GM23248 (cell line): ENCODE measurements around the gene ALDH3A1. TPM values are rescaled to one million over a fixed set of nuclear protein-coding genes. Genes with fewer than 3 reads are reported as not detected.

Source experiments
- DNase-seq: peaks from one replicate; pipeline ENCODE4 v3.0.0-alpha.2; 2015
- H2AFZ ChIP-seq: fragments of 200-600 bp; sonication (generic); 2 replicates; pipeline ENCODE4 v1.6.1; 2016; ENCODE audit warnings: antibody characterized with exemption
- H3F3A ChIP-seq: fragments of 200-600 bp; sonication (generic); 2 replicates; pipeline ENCODE4 v1.6.1; 2016; ENCODE audit warnings: mild to moderate bottlenecking, antibody characterized with exemption, mixed run types; ENCODE audit not compliant: insufficient read depth
- H3K27ac ChIP-seq: fragments of 200-600 bp; sonication (generic); 2 replicates; pipeline ENCODE4 v1.5.1; 2016; ENCODE audit warnings: mild to moderate bottlenecking
- H3K27me3 ChIP-seq: fragments of 200-600 bp; sonication (generic); replicated peaks from 2 replicates; pipeline ENCODE4 v1.6.1; 2016; ENCODE audit warnings: mild to moderate bottlenecking; ENCODE audit not compliant: insufficient read depth
- H3K36me3 ChIP-seq: fragments of 200-600 bp; sonication (generic); 2 replicates; pipeline ENCODE4 v1.6.1; 2016; ENCODE audit warnings: low read depth, mild to moderate bottlenecking
- H3K4me1 ChIP-seq: fragments of 200-600 bp; sonication (generic); 2 replicates; pipeline ENCODE4 v1.6.1; 2016; ENCODE audit warnings: mild to moderate bottlenecking; ENCODE audit not compliant: insufficient read depth
- H3K4me2 ChIP-seq: fragments of 200-600 bp; sonication (generic); one replicate; pipeline ENCODE4 v1.6.1; 2016; ENCODE audit warnings: mild to moderate bottlenecking; ENCODE audit not compliant: unreplicated experiment
- H3K4me3 ChIP-seq: fragments of 200-600 bp; sonication (generic); 2 replicates; pipeline ENCODE4 v1.5.1; 2016; ENCODE audit warnings: mild to moderate bottlenecking
- H3K79me2 ChIP-seq: fragments of 200-600 bp; sonication (generic); 2 replicates; pipeline ENCODE4 v1.6.1; 2016; ENCODE audit warnings: mild to moderate bottlenecking; ENCODE audit not compliant: insufficient read depth
- H3K9ac ChIP-seq: fragments of 200-600 bp; sonication (generic); 2 replicates; pipeline ENCODE4 v1.6.1; 2016; ENCODE audit warnings: mild to moderate bottlenecking
- H3K9me2 ChIP-seq: fragments of 200-600 bp; sonication (generic); 2 replicates; pipeline ENCODE4 v1.6.1; 2016; ENCODE audit warnings: mixed run types, mild to moderate bottlenecking, moderate library complexity; ENCODE audit not compliant: insufficient read depth
- H3K9me3 ChIP-seq: fragments of 200-600 bp; sonication (generic); one replicate; pipeline ENCODE4 v1.6.1; 2017; ENCODE audit warnings: low read depth
- H4K20me1 ChIP-seq: fragments of 200-600 bp; sonication (generic); 2 replicates; pipeline ENCODE4 v1.6.0; 2016; ENCODE audit not compliant: insufficient read depth
- EZH2 ChIP-seq: fragments of 200-600 bp; sonication (generic); IDR thresholded peaks from 2 replicates; pipeline ENCODE4 v1.6.1; 2018; ENCODE audit warnings: antibody characterized with exemption, mild to moderate bottlenecking; ENCODE audit not compliant: insufficient read depth, poor library complexity, severe bottlenecking
- EZH2phosphoT487 ChIP-seq: fragments of 200-600 bp; sonication (generic); IDR thresholded peaks from 2 replicates; pipeline ENCODE4 v1.6.1; 2018; ENCODE audit warnings: antibody characterized with exemption, moderate library complexity, mild to moderate bottlenecking, low read depth; ENCODE audit not compliant: insufficient read depth
- WGBS, 2 experiments: methylation state at CpG; one replicate each; pipeline ENCODE4 v1.1.6; 2015 to 2017; ENCODE audit warnings: low lambda C conversion rate in 2 of 2, low coverage in 1 of 2; ENCODE audit errors: missing lambda C conversion rate in 2 of 2; 5-methylcytosine and 5-hydroxymethylcytosine counted together
- in situ Hi-C: fragments of 300-500 bp; cut with MboI; formaldehyde crosslinking; loops from 2 replicates; pipeline ENCODE4 v1.15.0; 2020
- polyA plus RNA-seq: library from polyadenylated mRNA; unstranded; fragments of >200 nt; fragmentation: Nextera tagmentation; extraction: Ambion mirVana; gene quantifications from 2 replicates; pipeline ENCODE4 v1.2.1, GENCODE V29; 2016
- total RNA-seq: library from RNA; depleted of rRNA; stranded (reverse); fragments of >200 nt; shearing (Covaris generic); gene quantifications from 2 replicates; pipeline ENCODE4 v1.2.3, GENCODE V29; 2014

ALDH3A1 gene
- total and polyA plus RNA-seq, 2 experiments from 2014 or later = 0.55 to 1.2 TPM

DNA sequence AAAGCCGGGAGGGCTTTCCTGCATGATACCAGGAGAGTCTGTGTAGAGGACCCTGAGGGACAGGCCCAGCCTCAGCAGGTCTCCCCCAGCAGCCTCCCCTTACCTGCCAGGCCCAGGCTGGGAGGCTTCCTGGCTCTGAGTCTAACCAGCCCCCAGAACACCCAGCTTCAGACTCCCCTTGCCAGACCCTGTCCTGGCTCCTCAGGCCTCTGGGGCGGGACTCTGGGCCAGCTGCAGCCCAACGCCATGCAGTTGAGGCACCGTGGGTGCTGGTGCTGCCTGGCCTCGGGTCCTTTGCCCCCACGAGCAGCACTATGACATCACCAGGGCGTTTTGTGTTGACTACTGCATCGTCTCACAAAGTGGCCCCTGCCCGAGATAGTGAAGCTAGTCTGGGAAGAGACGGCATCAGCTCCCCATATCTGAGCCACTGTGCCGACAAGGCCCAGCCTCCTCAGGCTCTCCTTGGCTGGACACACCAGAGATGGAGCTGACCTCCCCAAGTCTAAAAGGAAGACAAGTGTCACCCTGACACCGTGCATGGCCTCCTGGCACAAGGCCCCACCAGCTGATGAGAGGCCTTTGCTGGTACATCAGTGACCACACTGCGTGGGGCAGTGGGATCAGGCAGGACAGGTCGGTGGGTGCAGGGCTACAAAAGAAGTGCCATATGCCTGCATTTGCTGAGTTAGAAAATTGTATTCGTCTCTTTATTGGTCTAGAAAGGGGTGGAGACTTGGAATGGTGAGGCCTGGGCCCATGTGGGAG, 10.6 kb downstream of the ALDH3A1 start:
- Histone ChIP-seq H3K27me3 (peaks cover 4% of the 10 kb centered on the region; the same call in 1 of the 2 replicates), H3K79me2 (no peaks in the 10 kb centered on the region), H3K4me2 (no peak overlapping the region), H3K9me3 (no peaks in the 10 kb centered on the region), H3K9me2 (no peaks in the 10 kb centered on the region), H4K20me1 (no peaks in the 10 kb centered on the region), H3K4me1 (no peaks in the 10 kb centered on the region), H3K4me3 (no peak overlapping the region), H2AFZ (no peak overlapping the region), H3F3A (no peaks in the 10 kb centered on the region), H3K27ac (no peak overlapping the region), H3K36me3 (no peaks in the 10 kb centered on the region), H3K9ac (no peak overlapping the region)
- DNase-seq = no peak
- in situ Hi-C loops = no loop called here
- TF ChIP-seq EZH2 = no peak
- no peak for TF ChIP-seq EZH2phosphoT487
- WGBS, 2 experiments = 64 to 67% methylated on average over 15 of the region's 15 CpGs

DNA sequence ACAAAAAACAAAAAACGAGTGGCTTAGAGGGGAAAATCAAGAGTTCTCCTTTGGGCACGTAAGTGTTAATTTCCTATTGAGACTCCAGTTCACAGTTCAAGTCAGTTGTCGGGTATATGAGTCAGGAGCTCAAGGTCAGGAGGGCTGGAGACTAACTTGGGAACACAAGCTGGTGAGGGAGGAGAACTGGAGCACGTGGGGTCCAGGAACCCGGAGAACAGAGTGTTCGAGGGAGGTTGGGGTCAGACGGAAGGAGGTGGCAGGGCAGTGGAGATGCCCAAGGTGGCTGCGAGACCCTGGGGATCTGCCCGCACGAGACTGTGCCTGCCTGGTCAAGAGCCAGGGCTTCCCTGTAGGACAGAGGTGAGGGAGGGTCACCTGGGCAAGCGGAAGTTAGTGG, 12.0 kb downstream of the ALDH3A1 start:
- Histone ChIP-seq H3K4me3 (no peak overlapping the region), H3K9ac (no peak overlapping the region), H3K36me3 (no peaks in the 10 kb centered on the region), H3K27me3 (peaks cover 4% of the 10 kb centered on the region), H3K27ac (no peak overlapping the region), H3K79me2 (no peaks in the 10 kb centered on the region), H3K9me3 (no peaks in the 10 kb centered on the region), H2AFZ (no peak overlapping the region), H3K4me2 (no peak overlapping the region), H3K9me2 (no peaks in the 10 kb centered on the region), H4K20me1 (no peaks in the 10 kb centered on the region), H3F3A (no peaks in the 10 kb centered on the region), H3K4me1 (no peaks in the 10 kb centered on the region)
- in situ Hi-C loops = no loop called here
- no peak for DNase-seq
- 49 to 56% methylated on average over 11 of the region's 11 CpGs for WGBS, 2 experiments
- no peak for TF ChIP-seq EZH2phosphoT487
- TF ChIP-seq EZH2 = no peak

DNA sequence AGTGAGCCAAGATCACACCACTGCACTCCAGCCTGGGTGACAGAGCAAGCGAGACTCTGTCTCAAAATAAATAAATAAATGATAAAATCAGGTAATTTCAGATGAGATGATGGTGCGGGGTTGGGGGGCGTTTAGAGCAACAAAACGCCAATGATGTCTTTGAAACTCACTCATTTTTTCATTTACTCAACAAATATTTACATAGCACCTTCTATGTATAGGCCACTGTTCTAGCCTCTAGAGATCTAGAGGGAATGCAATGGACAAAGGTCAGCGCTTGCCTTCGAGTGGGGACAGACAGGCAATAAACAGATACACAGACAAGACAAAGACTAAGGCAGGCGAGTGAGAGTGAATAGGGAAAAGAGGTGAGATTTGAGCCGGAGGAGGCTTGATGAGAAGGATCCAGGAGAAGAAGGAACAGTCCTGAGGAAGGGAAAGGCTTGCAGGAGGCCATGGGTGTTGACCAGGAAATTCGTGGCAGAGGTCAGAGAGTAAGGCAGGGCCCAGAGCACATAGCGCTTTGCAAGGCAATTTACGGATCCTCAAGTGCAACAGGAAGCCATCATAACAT, 14.1 kb downstream of the ALDH3A1 start:
- Histone ChIP-seq H3K9ac (no peak overlapping the region), H2AFZ (no peak overlapping the region), H3K79me2 (no peaks in the 10 kb centered on the region), H3K4me3 (no peak overlapping the region), H3K9me2 (no peaks in the 10 kb centered on the region), H4K20me1 (no peaks in the 10 kb centered on the region), H3F3A (no peaks in the 10 kb centered on the region), H3K4me1 (no peaks in the 10 kb centered on the region), H3K27ac (no peak overlapping the region), H3K27me3 (peaks cover 4% of the 10 kb centered on the region), H3K36me3 (no peaks in the 10 kb centered on the region), H3K9me3 (no peaks in the 10 kb centered on the region), H3K4me2 (no peak overlapping the region)
- no peak for DNase-seq
- WGBS, 2 experiments = 69 to 80% methylated on average over 11 of the region's 11 CpGs
- TF ChIP-seq EZH2 = no peak
- in situ Hi-C loops = no loop called here

DNA sequence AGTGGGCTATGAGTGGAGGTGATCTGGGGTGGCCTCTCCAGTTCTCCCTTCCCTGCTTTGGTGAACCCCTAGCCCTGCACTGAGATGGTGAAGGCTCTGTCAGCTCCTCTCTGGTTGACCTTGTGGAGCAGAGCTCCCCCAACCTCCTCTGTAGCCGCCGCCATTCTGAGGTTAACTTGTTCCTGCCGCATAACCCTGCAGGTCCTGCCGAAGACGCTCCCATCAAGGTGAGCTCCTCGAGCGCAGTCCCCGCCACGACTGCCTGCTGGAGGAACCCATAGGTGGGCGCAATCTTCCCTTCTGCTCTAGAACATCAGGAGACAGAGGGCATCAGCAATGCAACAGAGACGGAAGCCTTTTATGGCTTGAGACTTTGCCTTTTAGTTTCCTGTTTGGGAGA, 16.5 kb downstream of the ALDH3A1 start:
- no peak overlapping the region for H3K4me3 ChIP-seq
- H3K9ac ChIP-seq = no peak overlapping the region
- H4K20me1 ChIP-seq = no peaks in the 10 kb centered on the region
- no peak for DNase-seq
- no peaks in the 10 kb centered on the region for H3K9me2 ChIP-seq
- no peak overlapping the region for H3K27ac ChIP-seq
- peaks cover 6% of the 10 kb centered on the region; the same call in 1 of the 2 replicates for H3F3A ChIP-seq
- H3K4me2 ChIP-seq = no peak overlapping the region
- 87 to 91% methylated on average over 11 of the region's 11 CpGs for WGBS, 2 experiments
- H3K9me3 ChIP-seq = no peaks in the 10 kb centered on the region
- H3K79me2 ChIP-seq = no peaks in the 10 kb centered on the region
- H3K4me1 ChIP-seq = peaks cover 11% of the 10 kb centered on the region
- in situ Hi-C loops = no loop called here
- H3K36me3 ChIP-seq = no peaks in the 10 kb centered on the region
- TF ChIP-seq EZH2 (no peak), EZH2phosphoT487 (no peak)
- peaks cover 4% of the 10 kb centered on the region for H3K27me3 ChIP-seq
- no peak overlapping the region for H2AFZ ChIP-seq
